Hepatocyte (in vitro differentiated cells): ENCODE measurements around the gene MYL3. TPM values are rescaled to one million over a fixed set of nuclear protein-coding genes. Genes with fewer than 3 reads are reported as not detected.

Experiments
- DNase-seq: peaks from one replicate; pipeline ENCODE4 v3.0.0-alpha.2; 2016; ENCODE audit warnings: low spot score
- H2AFZ ChIP-seq: fragments of 200-600 bp; sonication (generic); 2 replicates; pipeline ENCODE4 v1.6.0; 2016; ENCODE audit warnings: antibody characterized with exemption, mild to moderate bottlenecking
- H3K27ac ChIP-seq: fragments of 200-600 bp; sonication (generic); 2 replicates; pipeline ENCODE4 v1.5.1; 2016; ENCODE audit warnings: mild to moderate bottlenecking
- H3K27me3 ChIP-seq: fragments of 200-600 bp; sonication (generic); 2 replicates; pipeline ENCODE4 v1.6.1; 2016
- H3K36me3 ChIP-seq: fragments of 200-600 bp; sonication (generic); replicated peaks from 2 replicates; pipeline ENCODE4 v1.5.1; 2016; ENCODE audit warnings: low read depth; ENCODE audit not compliant: insufficient read depth
- H3K4me1 ChIP-seq: fragments of 200-600 bp; sonication (generic); 2 replicates; pipeline ENCODE4 v1.5.1; 2016; ENCODE audit warnings: mild to moderate bottlenecking, moderate library complexity; ENCODE audit not compliant: insufficient read depth
- H3K4me2 ChIP-seq: fragments of 200-600 bp; sonication (generic); 2 replicates; pipeline ENCODE4 v1.6.0; 2016
- H3K4me3 ChIP-seq: fragments of 200-600 bp; sonication (generic); 2 replicates; pipeline ENCODE4 v1.5.1; 2016; ENCODE audit warnings: mild to moderate bottlenecking
- H3K79me2 ChIP-seq: fragments of 200-600 bp; sonication (generic); 2 replicates; pipeline ENCODE4 v1.6.0; 2017; ENCODE audit warnings: mild to moderate bottlenecking
- H3K9me2 ChIP-seq: fragments of 200-600 bp; sonication (generic); replicated peaks from 2 replicates; pipeline ENCODE4 v1.6.0; 2017; ENCODE audit warnings: mild to moderate bottlenecking; ENCODE audit not compliant: insufficient read depth
- H3K9me3 ChIP-seq: fragments of 200-600 bp; sonication (generic); 2 replicates; pipeline ENCODE4 v1.5.1; 2016; ENCODE audit warnings: low read depth, mild to moderate bottlenecking
- H4K20me1 ChIP-seq: fragments of 200-600 bp; sonication (generic); 2 replicates; pipeline ENCODE4 v1.6.0; 2016; ENCODE audit warnings: mild to moderate bottlenecking; ENCODE audit not compliant: insufficient read depth, poor library complexity, severe bottlenecking
- CTCF ChIP-seq: fragments of 200-600 bp; sonication (generic); IDR thresholded peaks from 2 replicates; pipeline ENCODE4 v1.5.1; 2016; ENCODE audit warnings: antibody characterized with exemption, mild to moderate bottlenecking; ENCODE audit not compliant: poor library complexity
- EZH2 ChIP-seq: fragments of 200-600 bp; sonication (generic); IDR thresholded peaks from 2 replicates; pipeline ENCODE4 v1.6.1; 2016; ENCODE audit warnings: antibody characterized with exemption, mild to moderate bottlenecking, borderline replicate concordance
- EZH2phosphoT487 ChIP-seq: fragments of 200-600 bp; sonication (generic); IDR thresholded peaks from one replicate; pipeline ENCODE4 v1.6.1; 2018; ENCODE audit warnings: antibody characterized with exemption, mild to moderate bottlenecking, low read depth, moderate library complexity; ENCODE audit not compliant: unreplicated experiment, severe bottlenecking
- WGBS: methylation state at CpG from one replicate; pipeline ENCODE4 v1.1.6; 2016; ENCODE audit warnings: low lambda C conversion rate; ENCODE audit errors: missing lambda C conversion rate; 5-methylcytosine and 5-hydroxymethylcytosine counted together
- polyA plus RNA-seq: library from polyadenylated mRNA; unstranded; fragments of >200 nt; fragmentation: Nextera tagmentation; extraction: Ambion mirVana; gene quantifications from 2 replicates; pipeline ENCODE4 v1.2.1, GENCODE V29; 2016
- total RNA-seq: library from RNA; depleted of rRNA; stranded (reverse); fragments of >200 nt; gene quantifications from 2 replicates; pipeline ENCODE4 v1.2.3, GENCODE V29; 2014

The MYL3 gene
- total and polyA plus RNA-seq, 2 experiments from 2014 or later: 9.5 to 9.7 TPM

- TF ChIP-seq CTCF: no peak
- TF ChIP-seq EZH2: no peak
- no peak for TF ChIP-seq EZH2phosphoT487
- H3K4me1 ChIP-seq: peaks cover 6% of the 10 kb centered on the region
- no peaks in the 10 kb centered on the region for H4K20me1 ChIP-seq
Measured at GRCh38 chr3:46859001-46859710, 4.1 kb downstream of the MYL3 start.

GRCh38 chr3:46858456-46858855, 4.8 kb downstream of the MYL3 start:
- no peak overlapping the region for H3K4me3 ChIP-seq
- TF ChIP-seq EZH2 (no peak), CTCF (no peak), EZH2phosphoT487 (no peak)
- 94% methylated on average over 6 of the region's 6 CpGs for WGBS
- H3K79me2 ChIP-seq: no peaks in the 10 kb centered on the region
- no peaks in the 10 kb centered on the region for H4K20me1 ChIP-seq
- DNase-seq: no peak
- H3K36me3 ChIP-seq: no peaks in the 10 kb centered on the region
- H3K4me1 ChIP-seq: no peaks in the 10 kb centered on the region
- no peak overlapping the region for H3K4me2 ChIP-seq
- no peak overlapping the region for H3K27ac ChIP-seq
- no peak overlapping the region for H2AFZ ChIP-seq
- H3K9me3 ChIP-seq: no peaks in the 10 kb centered on the region
- H3K9me2 ChIP-seq: no peaks in the 10 kb centered on the region
- no peaks in the 10 kb centered on the region for H3K27me3 ChIP-seq

More at GRCh38 chr3:46859001-46859710, 4.1 kb downstream of the MYL3 start:
- H2AFZ ChIP-seq: no peak overlapping the region
- WGBS: 72% methylated on average over 11 of the region's 11 CpGs
- H3K9me2 ChIP-seq: no peaks in the 10 kb centered on the region
- H3K27ac ChIP-seq: no peak overlapping the region
- no peak overlapping the region for H3K4me2 ChIP-seq
- H3K79me2 ChIP-seq: no peaks in the 10 kb centered on the region
- no peaks in the 10 kb centered on the region for H3K9me3 ChIP-seq
- no peak overlapping the region for H3K4me3 ChIP-seq
- H3K36me3 ChIP-seq: no peaks in the 10 kb centered on the region
- DNase-seq: no peak
- no peaks in the 10 kb centered on the region for H3K27me3 ChIP-seq

- DNase-seq: no peak
- Histone ChIP-seq H4K20me1 (no peaks in the 10 kb centered on the region), H3K4me2 (no peak overlapping the region), H3K4me1 (no peaks in the 10 kb centered on the region), H3K27me3 (no peaks in the 10 kb centered on the region), H2AFZ (no peak overlapping the region), H3K9me3 (no peaks in the 10 kb centered on the region), H3K79me2 (no peaks in the 10 kb centered on the region), H3K36me3 (no peaks in the 10 kb centered on the region), H3K9me2 (no peaks in the 10 kb centered on the region), H3K27ac (no peak overlapping the region), H3K4me3 (no peak overlapping the region)
- TF ChIP-seq CTCF: no peak
- no peak for TF ChIP-seq EZH2phosphoT487
- TF ChIP-seq EZH2: no peak
- WGBS: 84% methylated on average over 8 of the region's 10 CpGs
Measured at GRCh38 chr3:46857485-46858341, 5.5 kb downstream of the MYL3 start.
